GM19468 (cell line): ENCODE results near the gene DDX1.

ENCODE experiments used
- ATAC-seq: cut with Tn5 transposase; IDR thresholded peaks from one replicate; pipeline ENCODE4 v1.9.1; 2021; ENCODE audit warnings: mild to moderate bottlenecking, moderate library complexity, moderate number of reproducible peaks; ENCODE audit not compliant: unreplicated experiment; ENCODE audit errors: extremely low read depth

Gene DDX1

DNA sequence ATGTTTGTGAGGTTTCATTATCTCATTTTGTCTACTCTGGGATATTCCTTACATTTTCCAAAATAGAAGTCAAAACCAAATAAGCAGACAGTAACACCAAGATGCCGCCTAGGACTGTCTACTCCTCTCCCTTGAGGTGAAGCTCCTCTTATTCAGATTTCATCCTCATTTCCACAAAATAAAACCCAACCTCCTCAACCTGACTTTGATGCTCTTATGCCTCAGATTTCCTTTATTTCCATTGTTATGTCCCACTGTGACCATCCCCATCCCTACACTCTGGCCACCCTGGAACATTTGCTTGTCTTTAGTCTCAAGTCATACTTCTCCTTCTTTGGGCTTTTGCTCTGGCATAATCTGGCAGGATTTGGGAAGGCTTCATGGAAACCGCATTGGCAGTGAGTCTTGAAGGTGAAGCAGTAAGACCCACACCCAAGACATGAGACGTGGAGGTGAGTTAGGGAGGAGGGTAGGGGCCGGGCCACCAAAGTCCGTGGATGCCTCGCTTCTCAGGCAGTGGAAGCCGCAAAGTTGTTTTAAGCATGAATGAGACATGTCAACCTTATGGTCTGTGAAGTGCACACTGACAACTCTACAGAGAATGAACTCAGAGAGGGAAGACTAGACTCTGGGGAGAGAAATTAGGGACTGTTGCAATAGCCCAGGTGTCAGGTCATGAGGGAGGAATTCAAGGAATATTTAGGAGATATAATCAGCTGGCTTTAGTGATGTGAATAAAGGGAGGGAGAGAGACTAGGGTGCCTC lies 63.6 kb downstream of the DDX1 start:
- no peak for ATAC-seq

DNA sequence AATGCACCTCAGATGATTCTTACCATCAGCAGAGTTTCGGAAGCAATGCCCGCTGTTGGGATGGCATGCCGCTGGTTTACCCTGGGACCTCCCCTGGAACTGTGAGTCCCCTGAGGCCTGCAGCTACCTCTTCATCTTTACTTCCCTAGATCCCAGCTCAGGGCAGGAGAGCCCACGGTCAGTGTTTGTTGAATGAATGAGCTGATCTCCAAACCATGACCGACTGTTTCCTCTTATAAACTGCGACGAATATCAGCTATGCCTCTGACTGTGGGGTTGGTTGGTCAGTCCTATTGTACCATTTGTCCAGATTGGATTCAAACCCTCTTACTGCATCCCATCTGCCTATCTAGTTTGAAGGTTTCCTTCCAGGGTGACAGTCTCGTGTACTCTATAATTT lies 64.4 kb downstream of the DDX1 start:
- no peak for ATAC-seq

DNA sequence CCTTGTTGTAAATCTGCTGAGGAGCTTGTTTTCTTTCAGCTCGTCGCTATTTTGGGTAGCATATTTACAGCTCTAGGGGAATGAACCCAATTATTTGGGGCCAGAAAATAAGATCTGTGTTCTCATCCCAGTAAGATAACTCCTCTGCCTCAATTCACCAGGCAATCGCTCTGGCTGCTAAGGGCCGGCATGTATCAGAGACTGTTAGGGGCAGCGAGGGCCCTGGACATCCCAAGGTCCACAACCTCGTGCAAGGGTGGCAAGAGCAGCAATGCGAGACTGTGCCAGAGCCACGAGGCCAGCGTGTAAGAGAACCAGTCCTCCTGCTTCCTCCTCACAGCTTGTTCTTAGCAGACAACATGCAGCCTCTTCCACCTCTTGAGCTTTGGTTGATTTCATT lies 66.1 kb downstream of the DDX1 start:
- ATAC-seq = no peak

DNA sequence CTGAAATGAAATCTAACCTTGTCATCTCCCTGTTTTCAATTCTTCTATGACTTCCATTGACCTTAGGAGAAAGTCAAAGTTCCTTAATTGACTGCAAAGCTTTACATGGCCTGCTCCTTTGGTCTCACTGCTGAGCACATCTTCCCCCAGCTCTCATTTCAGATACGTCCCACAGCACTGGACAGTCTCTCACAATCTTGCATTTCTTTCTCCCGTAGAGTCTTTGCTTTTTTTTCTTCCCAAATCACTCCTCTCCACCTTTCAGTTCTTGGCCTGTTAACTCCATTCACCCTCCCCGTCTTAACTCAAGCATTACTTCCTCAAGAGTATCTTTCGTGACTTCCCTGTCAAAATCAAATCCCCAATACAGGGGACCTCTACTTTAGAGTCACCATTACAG lies 67.2 kb downstream of the DDX1 start:
- ATAC-seq = no peak

DNA sequence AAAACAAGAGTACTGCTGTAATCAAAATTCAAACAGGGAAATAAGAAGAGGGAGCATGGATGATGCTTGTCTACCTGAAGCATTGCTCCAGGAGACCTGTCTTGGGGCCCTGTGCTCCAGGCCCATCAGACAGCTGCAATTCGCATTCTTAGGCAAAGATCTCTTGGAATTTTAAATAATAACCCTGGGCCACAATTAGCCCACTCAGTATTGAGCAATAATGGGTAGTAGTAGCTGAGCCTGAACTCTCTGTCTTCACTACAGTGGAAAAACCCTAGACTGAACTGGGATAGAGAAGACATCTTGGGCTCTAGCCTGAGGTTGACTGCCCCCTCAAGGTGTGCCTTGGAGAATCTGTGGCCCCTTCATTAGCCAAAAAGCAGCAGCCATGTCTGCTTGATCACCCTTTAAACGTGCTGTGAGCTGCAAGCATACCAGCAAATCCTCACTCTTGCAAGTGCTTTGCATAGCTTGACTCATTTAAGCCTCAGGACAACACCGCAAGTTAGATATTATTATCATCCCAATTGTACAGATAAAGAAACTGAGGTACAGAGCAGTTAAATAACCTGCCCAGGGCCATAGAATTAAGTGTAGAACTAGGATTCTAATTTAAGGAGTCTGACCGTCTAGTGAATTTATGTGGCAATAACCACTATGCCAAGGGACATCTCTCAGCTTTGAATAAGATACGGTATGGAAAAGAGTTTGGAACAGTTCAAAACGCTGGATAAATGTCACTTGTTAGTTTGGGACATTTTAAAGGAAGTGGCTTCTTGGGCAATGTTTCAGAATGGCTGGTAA lies 69.0 kb downstream of the DDX1 start:
- ATAC-seq = no peak

DNA sequence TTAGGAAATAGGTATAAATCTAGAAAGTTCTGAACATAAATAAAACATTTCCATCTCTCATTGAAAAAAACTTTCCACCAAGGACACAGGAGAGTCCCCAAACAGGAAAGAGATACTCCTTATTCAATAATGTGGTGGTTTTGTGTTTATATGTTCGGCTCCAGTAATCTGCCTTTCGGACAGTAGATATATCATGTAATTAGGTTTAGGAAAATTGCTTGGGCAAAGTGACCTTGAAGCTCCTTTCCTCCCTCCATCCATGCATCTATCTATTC lies 69.6 kb downstream of the DDX1 start:
- no peak for ATAC-seq

DNA sequence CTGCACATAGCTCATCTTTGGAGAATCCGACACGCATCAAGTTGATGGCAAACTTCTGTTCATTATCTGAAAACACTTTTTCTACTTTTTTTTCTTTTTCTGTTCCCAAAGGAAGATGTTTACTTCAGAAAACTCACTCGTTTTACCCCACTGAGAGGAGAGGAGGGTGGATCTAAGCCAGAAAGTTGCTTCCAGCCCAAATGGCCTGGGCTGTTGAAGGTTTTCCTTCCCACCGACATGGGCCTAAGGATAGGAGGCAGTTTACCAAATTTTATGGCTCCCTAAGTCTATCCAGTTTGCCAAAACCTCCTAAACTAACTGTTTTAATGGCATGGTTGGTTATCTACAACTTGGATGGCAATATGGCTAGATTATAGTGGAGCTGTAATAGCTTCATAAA lies 70.4 kb downstream of the DDX1 start:
- no peak for ATAC-seq

DNA sequence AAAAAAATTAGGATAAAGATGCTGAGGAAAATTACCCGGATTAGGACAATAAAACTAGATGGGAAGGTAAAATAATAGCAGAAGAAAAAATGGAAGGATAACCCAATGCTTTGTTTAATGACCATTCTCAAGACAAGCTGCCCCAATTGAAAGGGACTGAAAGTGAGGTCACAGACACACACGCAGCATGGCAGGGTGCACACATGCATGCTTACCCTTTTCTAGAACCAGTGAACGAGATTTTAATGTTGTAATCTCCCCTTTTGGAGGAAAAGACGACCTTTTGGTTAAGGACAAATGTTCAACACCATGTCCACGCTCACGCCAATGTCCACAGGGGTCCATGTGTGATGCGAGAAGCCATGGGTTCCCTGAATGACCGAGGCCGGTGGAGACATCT lies 70.9 kb downstream of the DDX1 start:
- ATAC-seq = no peak

DNA sequence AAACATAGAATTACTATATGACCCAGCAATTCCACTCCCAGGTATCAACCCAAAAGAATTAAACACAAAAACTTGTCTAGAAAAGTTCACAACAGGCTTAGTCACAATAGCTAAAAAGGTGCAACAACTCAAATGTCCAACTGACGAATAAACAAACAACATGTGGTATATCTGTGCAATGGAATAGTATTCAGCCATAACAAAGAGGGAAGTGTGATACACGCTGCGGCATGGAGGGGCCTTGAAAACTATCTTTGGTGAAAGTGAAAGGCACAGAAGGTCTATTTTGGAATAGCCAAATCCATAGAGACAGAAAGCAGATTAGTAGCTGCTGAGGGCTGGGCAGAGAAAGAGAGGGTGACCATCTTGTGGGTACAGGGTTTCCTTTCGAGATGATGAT lies 72.1 kb downstream of the DDX1 start:
- ATAC-seq = no peak

DNA sequence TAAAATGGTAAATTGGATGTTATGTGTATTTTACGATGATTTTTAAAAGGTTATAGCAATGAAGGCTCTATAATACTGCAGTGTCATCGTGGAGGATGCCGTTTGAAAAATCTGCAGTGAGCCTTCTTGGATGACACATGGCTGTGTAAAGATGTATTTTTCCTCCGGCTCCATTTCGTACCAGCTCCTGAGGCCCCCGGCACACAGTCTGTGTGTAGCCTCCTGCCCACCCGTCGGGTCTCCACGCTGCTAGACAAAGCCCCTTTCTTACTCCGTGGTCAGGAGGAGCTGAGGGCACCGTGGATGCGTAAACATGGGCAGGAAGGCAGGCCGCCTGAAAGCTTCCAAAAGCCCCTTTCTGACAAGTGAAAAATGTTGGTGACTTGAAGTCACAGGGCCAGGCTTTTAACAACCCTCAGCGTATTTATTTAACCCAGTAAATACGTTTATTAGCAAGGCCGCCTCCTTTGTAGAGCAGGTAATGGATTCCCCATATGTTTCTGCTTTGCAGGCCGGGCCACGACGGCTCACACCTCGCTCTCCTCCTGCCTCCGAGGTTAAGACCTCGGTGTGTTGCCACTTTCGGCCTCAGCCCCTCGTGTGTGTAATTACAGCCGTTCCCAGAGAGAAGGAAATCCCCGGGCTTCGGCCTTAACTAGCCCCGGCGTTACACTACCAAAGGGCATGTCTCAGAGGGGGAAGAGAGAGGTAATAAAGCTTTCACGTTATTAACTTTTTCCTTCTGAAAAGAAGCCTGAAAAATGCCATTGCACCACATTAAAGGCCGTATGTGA lies 72.8 kb downstream of the DDX1 start:
- ATAC-seq = no peak

DNA sequence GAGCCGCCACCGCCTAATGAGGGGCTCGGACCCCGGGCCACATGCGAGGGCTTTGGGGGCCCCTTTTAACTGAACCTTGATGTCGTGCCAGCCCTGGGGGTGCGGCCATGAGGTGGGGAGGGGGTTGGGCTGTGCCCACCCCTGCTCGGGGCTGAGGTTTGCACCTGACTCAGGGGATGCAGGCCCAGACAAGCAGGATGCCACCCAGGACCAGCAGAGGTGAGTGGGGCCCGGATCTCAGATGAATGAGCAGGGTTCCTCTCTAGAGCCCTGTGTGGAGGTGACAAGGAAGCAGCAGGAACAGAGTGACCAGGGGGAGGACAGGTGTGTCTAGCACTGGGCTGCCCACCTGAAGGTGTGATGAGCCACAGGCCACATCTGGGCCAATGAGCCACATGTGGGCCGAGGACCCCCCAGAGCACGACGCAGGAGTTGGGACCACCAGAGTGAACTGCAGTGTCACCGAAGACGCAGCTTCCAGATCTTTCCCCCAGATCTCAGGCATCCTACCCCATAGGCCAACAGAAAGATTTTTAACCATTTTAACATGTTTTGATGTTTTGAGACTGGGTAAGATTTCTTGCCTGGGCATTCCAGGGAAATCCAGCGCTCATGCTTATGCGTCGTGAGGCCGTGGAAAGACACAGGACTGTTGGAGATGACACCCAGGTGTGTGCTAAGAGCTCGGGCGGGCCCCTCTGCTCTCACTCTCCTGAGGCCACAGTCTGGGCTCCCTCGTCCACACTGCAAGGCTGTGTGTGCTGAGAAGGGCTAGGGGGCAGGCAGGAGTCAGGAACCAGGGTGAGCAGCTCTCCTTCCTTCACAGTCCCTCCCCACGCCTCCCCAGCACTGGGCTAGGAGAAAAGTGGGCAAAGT lies 73.6 kb downstream of the DDX1 start:
- ATAC-seq = no peak

DNA sequence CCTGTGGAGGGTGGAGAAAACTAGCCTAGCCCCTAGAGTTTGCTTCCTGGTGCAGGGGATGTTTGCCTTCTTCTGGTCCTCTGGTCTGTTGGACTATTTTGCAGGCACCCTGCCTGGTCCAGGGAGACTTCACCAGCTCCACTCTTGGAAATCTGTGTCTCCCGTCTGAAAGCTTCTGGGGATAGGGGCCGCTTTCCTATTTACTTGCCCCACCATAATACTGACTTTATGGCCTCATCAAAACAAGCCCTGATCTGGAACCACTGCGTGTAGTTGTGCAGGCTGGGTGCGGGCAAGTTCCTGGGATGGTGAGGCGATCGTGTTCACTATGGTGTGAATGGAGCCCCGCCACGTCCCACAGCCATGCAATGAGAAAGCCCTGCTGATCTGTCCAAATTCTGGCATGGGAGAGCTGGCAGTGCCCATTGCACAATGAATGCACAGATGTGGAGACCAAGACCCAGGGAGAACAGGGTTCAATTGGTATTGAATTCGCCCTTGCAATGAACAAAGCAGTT lies 74.3 kb downstream of the DDX1 start:
- no peak for ATAC-seq

DNA sequence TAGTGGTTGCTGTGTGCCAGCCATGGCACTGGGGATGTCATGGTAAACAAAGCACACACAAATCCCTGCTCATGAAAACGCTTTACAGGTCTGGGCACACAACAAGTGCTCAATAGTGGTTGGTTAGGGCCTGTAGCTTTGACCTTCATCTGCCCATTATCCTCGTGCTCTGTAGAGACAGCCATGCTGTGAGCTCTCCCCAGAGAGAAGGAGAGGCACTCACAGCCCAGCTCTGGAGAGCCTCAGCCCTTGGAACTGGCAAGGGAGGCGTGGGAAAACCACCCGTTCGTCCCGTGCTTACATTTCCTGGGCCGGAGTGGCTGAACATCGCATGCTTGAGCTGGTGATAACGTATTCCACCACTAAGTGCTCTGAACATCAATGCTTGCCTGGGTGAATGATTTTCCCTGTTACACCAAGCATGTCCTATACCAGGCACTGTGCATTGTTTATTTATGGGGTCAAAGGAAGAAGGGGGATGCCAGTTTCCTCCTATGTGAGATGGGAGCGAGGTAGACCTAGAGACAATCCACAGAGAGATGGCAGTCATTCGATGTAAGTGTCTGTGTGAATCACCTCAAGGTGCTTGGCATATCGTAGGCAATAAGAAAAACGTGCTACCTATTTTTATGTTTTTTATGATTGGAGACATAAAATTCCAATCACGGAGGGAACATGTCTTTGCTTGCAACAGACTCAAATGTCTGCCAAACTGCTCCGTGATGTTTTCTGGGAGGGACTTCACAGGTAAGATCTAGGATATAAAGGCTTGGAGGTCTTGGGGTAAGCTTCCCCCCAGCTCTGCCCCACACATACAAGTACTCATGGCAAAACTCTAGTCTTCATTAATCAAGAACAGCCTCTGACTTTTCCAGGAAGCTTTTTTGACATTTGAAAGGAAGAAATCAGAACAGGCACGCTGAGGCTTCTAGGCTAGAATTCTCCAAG lies 75.5 kb downstream of the DDX1 start:
- ATAC-seq = no peak

DNA sequence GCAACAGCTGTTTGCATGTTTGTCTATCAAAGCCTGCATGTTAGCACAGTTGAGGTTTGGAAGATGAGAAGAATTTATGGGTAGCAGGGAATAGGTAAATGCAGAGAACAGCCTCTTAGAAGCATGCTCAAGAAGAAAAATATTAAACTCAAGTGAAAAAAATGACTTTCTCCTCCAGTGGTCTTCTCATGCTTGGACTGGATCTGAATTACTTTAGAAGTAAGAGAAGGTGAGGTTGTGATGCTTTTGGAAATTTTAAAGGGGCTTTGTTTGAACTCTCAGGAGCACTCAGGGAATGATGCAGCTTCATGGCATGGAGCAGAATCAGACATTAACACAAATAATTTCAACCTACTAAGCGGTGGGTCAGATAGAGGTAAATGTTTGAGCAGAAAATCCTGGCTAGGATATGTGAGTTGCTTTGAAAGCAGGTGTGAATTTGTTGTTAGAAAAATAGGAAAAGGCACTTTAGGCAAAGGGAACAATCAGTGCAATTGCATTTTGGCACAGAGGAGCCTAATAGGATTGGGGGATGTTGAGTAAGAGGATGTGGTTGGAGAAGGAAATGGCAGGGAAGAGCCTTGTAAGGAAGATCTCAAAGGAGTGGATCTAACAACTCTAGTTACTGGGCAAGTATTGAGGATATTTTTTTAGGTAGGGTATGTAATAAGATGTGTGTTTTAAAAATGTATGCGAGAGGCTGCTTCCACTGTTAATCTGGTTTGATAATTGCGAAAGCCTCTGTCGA lies 76.3 kb downstream of the DDX1 start:
- ATAC-seq = no peak

DNA sequence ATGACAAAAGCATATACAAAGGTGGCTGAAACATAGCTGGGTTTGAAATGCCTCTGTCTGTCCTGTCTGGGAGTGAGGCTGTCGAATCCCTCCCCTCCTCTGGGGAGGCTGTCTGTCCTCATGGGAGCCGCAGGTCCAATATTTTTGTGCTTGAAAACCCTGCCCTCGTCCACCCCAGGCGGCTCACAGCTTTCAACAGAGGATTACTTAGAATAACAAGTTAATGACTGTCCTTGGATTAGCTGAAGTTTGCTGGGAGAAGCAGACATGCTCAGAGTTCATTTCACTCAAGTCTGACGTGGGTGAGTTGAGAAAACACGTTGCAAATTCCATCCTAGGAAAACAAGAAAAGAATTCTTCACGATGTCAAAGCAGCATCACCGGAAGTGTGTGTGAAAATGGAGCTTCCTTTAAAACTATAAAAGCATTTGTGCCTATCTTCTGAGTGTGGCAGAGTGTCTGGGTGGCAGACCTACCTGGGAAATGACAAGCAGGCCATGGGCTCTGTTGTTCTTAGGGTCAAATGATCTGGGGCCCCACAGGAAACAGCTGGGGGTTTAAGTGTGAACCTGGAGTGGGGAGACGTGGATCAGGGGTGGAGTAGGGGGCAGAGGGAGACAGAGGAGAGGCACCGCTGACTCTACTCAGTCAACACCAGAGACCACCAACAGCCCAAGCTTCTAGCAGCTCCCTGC lies 77.1 kb downstream of the DDX1 start:
- ATAC-seq = no peak

DNA sequence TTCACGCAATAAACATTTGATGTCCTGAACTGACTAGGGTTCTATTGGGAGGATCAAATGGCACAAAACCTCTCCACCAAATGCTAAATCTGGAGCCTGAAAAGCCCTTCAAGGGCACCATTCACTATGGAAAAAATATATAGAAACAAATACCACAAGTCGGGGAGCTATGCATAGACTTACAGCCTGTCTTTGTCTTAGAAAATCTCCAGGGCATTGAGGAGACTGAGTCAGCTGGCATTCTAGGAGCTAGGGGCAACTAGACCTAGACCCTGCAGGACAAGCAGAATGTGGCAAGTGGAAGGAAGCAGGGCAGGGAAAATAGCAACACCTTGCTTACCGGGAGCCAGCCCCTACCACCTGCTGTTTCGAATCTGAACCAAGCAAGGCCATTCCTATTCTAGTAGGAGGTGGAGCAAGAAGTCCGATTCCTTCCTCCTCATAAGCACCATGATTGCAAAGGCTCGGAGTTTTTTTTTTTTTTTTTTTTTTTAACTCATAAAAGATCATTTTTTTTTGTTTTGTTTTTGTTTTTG lies 77.8 kb downstream of the DDX1 start:
- ATAC-seq = no peak

DNA sequence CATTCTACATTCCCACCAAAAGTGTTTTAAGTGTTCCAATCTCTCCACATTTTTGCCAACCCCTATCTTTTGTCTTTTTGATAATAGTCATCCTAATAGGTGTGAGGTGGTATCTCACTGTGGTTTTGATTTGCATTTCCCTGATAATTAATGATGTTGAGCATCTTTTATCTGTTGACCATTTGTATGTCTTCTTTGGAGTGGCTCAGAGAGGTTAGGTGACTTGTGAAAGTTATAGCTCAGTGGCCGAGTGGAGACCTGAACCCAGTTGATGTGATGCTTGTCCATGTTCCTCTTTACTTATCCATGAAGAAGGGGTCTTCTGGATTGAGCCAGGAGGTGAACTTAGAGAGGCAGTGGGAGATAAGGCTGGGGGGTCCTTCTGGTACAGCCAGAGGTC lies 78.8 kb downstream of the DDX1 start:
- no peak for ATAC-seq
